Prostate gland (tissue), 2 donors: ENCODE results near the gene SESN1. TPM values are rescaled to one million over a fixed set of nuclear protein-coding genes. Genes with fewer than 3 reads are reported as not detected.

Source experiments
- DNase-seq: peaks from one replicate; pipeline ENCODE4 v3.0.0-alpha.2; 2019; ENCODE audit warnings: low spot score
- H3K27ac ChIP-seq, 2 donors: fragments of 200-600 bp; sonication (generic); 2 replicates each; pipeline ENCODE4 v1.5.1; 2017 to 2019
- H3K27me3 ChIP-seq: fragments of 200-600 bp; sonication (generic); replicated peaks from 2 replicates; pipeline ENCODE4 v1.5.1; 2019; ENCODE audit not compliant: insufficient read depth
- H3K36me3 ChIP-seq, 2 donors: fragments of 200-600 bp; sonication (generic); 1 replicate in 1 of 2; 2 replicates in 1 of 2; pipeline versions ENCODE4 v1.5.1 to v1.8.1; 2017 to 2019
- H3K4me1 ChIP-seq: fragments of 200-600 bp; sonication (generic); replicated peaks from 2 replicates; pipeline ENCODE4 v1.5.1; 2019
- H3K4me3 ChIP-seq, 2 donors: fragments of 200-600 bp; sonication (generic); 2 replicates each; pipeline ENCODE4 v1.5.1; 2017 to 2019
- H3K9me3 ChIP-seq: fragments of 200-600 bp; sonication (generic); 2 replicates; pipeline ENCODE4 v1.5.1; 2017
- POLR2A ChIP-seq: fragments of 450-650 bp; IDR thresholded peaks from one replicate; pipeline ENCODE4 v1.6.1; 2016; ENCODE audit warnings: antibody characterized with exemption, mild to moderate bottlenecking
- POLR2AphosphoS5 ChIP-seq: sonication (generic); formaldehyde crosslinking; IDR thresholded peaks from one replicate; pipeline ENCODE4 v1.6.1; 2017; ENCODE audit warnings: antibody characterized with exemption
- WGBS: methylation state at CpG from one replicate; pipeline ENCODE4 v1.1.5; 2018; 5-methylcytosine and 5-hydroxymethylcytosine counted together
- intact Hi-C: fragments of 100-400 bp; cut with DNase I; formaldehyde crosslinking; loops from one replicate; pipeline ENCODE4 v1.14.2; 2022
- total RNA-seq, 2 donors: library from RNA; depleted of rRNA; stranded (reverse); fragments of >200 nt; gene quantifications; one replicate each; pipeline ENCODE4 v1.1.0, GENCODE V29; 2016
- TF ChIP-seq, protein P1 (sequence below), 4 experiments: fragments of 200-600 bp in 2 of 4; fragments of 450-650 bp in 2 of 4; sonication (generic) in 2 of 4; IDR thresholded peaks; 1 replicate in 3 of 4; 2 replicates in 1 of 4; pipeline ENCODE4 v1.5.1; 2016 to 2019; ENCODE audit warnings: antibody characterized with exemption in 4 of 4, mild to moderate bottlenecking in 2 of 4, moderate library complexity in 2 of 4

Gene SESN1
- total RNA-seq, 2 donors from 2014 or later: 92.2 to 140 TPM

GRCh38 chr6:109055771-109056235 is 38.8 kb downstream of the SESN1 start:
- no peak for TF ChIP-seq POLR2A
- no peak for TF ChIP-seq POLR2AphosphoS5
- TF ChIP-seq, protein P1, sequence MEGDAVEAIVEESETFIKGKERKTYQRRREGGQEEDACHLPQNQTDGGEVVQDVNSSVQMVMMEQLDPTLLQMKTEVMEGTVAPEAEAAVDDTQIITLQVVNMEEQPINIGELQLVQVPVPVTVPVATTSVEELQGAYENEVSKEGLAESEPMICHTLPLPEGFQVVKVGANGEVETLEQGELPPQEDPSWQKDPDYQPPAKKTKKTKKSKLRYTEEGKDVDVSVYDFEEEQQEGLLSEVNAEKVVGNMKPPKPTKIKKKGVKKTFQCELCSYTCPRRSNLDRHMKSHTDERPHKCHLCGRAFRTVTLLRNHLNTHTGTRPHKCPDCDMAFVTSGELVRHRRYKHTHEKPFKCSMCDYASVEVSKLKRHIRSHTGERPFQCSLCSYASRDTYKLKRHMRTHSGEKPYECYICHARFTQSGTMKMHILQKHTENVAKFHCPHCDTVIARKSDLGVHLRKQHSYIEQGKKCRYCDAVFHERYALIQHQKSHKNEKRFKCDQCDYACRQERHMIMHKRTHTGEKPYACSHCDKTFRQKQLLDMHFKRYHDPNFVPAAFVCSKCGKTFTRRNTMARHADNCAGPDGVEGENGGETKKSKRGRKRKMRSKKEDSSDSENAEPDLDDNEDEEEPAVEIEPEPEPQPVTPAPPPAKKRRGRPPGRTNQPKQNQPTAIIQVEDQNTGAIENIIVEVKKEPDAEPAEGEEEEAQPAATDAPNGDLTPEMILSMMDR (IDR thresholded peaks at IDR 0.05): no peak
- H3K4me3 ChIP-seq: no peak overlapping the region
- DNase-seq: no peak
- peaks cover 5% of the 10 kb centered on the region for H3K4me1 ChIP-seq
- intact Hi-C loops: no loop called here
- H3K36me3 ChIP-seq: no peaks in the 10 kb centered on the region
- H3K9me3 ChIP-seq: no peaks in the 10 kb centered on the region
- no peak overlapping the region for H3K27ac ChIP-seq
- H3K27me3 ChIP-seq: no peaks in the 10 kb centered on the region
- WGBS: 98% methylated on average over 1 of the region's 1 CpG

DNA sequence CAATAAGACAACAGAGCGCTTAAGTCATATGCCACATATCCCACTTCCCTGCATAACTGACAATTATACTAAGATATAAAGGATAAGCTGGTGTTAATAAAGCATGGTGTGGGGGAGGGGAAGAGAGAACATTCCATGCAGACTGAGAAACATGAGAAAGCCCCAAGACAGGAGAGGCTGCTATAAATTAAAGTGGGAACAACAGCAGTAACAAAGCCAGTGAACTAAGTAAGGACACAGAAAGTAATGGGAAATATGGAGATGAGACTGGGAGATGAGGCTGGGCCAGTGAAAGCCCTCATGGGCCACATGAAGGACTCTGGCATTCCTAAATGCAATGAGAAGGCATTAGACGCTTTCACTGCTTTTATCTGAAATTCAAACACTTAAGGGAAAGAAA is 41.3 kb downstream of the SESN1 start:
- Histone ChIP-seq H3K36me3 (no peaks in the 10 kb centered on the region), H3K4me1 (no peaks in the 10 kb centered on the region), H3K4me3 (no peak overlapping the region), H3K27ac (no peak overlapping the region), H3K27me3 (no peaks in the 10 kb centered on the region), H3K9me3 (no peaks in the 10 kb centered on the region)
- 94% methylated on average over 2 of the region's 2 CpGs for WGBS
- TF ChIP-seq POLR2A: no peak
- TF ChIP-seq POLR2AphosphoS5: no peak
- TF ChIP-seq, protein P1 (IDR thresholded peaks at IDR 0.05): no peak
- no peak for DNase-seq
- intact Hi-C loops: no loop called here

- DNase-seq: no peak
- intact Hi-C loops: no loop called here
- H3K9me3 ChIP-seq: no peaks in the 10 kb centered on the region
- no peaks in the 10 kb centered on the region for H3K27me3 ChIP-seq
- H3K4me3 ChIP-seq: no peak overlapping the region
- no peak overlapping the region for H3K27ac ChIP-seq
- H3K4me1 ChIP-seq: no peaks in the 10 kb centered on the region
- no peaks in the 10 kb centered on the region for H3K36me3 ChIP-seq
- 92% methylated on average over 4 of the region's 4 CpGs for WGBS
- TF ChIP-seq POLR2AphosphoS5: no peak
These were observed 41.8 kb downstream of the SESN1 start for GRCh38 chr6:109052852-109053251.

DNA sequence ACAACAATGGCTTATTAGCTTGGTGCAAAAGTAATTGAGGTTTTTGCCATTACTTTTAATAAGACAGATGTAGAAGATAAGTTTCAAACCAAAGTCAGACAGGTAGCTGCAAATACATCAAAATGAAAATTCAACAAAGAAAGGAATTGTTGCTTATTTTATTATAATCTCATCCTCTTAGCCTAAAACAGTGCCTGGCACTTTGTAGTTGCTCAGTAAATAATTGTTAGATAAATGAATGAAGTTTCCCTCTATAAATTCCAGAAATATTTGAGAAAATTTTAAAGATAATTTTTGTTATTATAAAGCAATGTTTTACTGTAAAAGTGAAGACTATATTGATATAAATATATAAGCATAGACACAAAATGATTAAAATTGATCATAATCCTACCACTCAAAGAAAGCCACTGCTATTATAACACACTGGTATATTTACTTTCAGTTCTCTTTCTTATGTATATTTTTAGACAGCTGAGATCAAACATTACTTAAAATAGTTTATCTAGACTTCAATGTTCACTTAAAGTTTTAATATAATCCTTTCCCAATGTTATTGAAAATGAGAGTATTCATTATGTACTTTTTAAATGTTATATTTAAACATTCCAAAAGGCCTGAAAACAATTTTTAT is 42.5 kb downstream of the SESN1 start:
- intact Hi-C loops: no loop called here
- DNase-seq: no peak
- TF ChIP-seq, protein P1 (IDR thresholded peaks at IDR 0.05): no peak
- no peak overlapping the region for H3K27ac ChIP-seq
- H3K27me3 ChIP-seq: no peaks in the 10 kb centered on the region
- no peak overlapping the region for H3K4me3 ChIP-seq
- no peaks in the 10 kb centered on the region for H3K9me3 ChIP-seq
- no peaks in the 10 kb centered on the region for H3K4me1 ChIP-seq
- H3K36me3 ChIP-seq: no peaks in the 10 kb centered on the region

DNA sequence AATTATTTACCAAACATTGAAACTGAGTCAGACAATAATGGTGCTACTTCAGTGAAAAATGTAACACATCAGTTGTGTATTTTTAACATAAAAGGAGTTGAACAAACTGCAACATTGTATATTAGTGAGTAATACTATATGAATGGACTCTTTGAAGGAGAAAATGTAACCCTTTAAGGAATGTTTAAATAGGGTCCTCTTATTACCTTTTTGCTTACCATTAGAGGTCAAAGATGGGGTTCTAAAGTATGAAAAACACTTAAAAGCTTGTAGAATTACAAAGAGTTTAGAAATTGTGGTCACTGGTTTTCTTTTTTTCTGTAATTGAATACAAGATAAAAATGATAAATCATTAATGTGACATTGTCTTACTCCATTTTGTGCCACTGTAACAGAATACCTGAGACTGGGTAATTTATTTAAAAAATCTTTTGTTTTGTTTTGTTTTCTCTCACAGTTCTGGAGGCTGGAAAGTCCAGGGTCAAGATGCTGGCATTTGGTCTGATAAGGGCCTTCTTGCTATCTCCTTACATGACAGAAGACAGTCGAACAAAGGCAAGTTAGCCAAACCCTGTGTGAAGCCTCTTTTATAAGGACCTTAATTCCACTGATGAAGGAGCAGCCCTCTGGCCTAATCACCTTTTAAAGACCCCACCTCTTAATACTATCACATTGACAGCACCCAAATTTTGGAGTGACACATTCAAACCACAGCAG is 43.2 kb downstream of the SESN1 start:
- intact Hi-C loops: no loop called here
- WGBS: 92% methylated on average over 1 of the region's 1 CpG
- Histone ChIP-seq H3K4me3 (no peak overlapping the region), H3K9me3 (no peaks in the 10 kb centered on the region), H3K36me3 (no peaks in the 10 kb centered on the region), H3K4me1 (no peaks in the 10 kb centered on the region), H3K27me3 (no peaks in the 10 kb centered on the region), H3K27ac (no peak overlapping the region)
- DNase-seq: no peak
- TF ChIP-seq, protein P1 (IDR thresholded peaks at IDR 0.05): no peak
- TF ChIP-seq POLR2AphosphoS5: no peak
- TF ChIP-seq POLR2A: no peak
